ENCODE data around the gene NAA15.
"Not testable (repeated sequence)": the region's sequence is repeated elsewhere in the genome, so short reads cannot be mapped to it uniquely, and the experiment has no call there.

Gene NAA15

DNA sequence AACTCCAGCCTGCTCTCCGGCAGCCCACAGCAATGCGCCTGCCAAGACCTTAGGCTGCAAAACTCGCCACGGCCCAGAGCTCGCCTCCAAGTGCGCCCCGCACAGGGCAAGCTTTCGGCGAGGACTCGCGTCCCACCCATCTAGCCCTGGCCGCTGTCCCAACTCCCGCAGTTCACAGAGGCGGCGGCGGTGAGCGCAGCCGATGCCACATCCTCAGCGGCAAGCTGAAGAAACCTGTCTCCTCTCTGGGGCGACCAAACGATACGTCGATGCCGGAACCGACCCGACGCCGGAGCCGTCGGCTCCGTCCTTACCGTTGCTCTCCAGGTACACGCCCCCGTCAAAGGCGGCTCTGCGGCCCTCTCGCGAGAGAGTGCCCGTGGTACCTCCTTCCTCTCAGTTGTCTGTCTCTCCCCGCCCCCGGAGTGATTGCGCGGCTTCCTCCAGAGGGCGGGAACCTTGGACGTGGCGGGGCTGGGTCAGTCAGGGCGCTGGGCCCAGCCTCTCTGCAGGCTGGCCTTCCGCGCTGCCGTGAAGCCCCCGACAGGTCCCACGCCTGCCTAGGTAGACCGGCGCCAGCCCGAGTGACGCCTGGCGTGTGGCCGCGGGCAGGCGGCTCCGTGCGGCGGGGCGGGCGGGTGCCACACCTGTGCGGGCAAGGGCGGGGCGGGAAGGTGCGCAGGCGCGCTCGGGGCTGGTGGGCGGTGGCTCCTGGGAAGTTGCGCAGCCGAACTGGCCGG, 152.2 kb downstream of the NAA15 start:
- DNase-seq: peak; percentile 95

DNA sequence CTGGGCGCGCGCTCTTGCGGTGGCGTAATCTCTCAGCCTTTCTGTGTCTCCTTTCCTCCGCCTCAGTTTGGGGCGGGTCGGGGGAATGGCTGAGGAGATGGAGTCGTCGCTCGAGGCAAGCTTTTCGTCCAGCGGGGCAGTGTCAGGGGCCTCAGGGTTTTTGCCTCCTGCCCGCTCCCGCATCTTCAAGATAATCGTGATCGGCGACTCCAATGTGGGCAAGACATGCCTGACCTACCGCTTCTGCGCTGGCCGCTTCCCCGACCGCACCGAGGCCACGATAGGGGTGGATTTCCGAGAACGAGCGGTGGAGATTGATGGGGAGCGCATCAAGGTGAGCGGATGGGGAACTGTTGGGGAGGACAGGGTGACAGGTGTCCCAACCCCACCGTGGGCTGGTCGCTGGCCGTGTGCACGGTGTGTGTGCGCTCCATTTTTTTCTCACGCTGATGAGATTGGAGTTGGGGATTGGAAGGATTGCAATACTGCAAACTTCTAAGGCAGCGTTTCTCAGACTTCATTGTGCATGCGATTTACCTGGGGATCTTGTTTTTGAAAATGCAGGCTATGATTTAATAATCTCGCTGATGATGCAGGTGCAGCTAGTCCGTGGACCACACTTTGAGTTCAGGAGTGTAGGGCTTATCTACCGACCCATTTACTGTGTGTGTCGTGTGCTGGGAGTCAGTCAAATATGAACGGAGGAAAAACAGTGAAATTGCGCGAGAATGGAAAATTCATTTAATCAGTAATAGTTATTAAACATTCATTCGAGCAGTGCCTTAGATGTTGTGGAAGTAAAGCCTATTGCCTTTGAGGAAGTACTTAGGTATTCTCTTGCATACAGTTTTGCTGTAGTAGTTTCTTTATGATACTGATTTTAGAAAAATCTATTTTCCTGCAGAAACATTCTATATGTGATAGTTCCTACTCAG, 153.1 kb downstream of the NAA15 start, which contains the start of gene RAB33B:
Gene RAB33B, plus strand, starts transcription at position 11 of the 935 bp plus-strand sequence. Its CDS starts 75 bp downstream, at position 86.
- peak; percentile 10 for DNase-seq

DNA sequence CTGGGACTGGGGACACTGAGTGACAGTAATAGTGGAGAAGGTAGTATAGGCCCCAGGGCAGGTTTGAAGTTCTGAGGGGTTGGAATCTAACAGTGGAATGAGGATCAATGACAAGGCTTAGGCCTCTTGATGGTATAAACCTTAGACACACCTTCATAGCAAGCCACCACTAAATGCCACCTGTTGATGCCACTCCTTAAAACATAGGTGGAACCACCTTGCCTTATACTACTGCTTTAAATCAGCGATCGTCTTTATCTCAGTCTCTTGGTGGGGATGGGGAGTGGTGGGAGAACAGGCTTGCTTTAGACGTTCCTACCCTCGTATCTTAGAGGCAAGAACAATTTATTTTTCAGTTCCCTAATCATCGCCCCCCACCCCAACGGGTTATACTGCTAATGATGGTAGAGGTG, 153.8 kb downstream of the NAA15 start:
- no peak for DNase-seq

DNA sequence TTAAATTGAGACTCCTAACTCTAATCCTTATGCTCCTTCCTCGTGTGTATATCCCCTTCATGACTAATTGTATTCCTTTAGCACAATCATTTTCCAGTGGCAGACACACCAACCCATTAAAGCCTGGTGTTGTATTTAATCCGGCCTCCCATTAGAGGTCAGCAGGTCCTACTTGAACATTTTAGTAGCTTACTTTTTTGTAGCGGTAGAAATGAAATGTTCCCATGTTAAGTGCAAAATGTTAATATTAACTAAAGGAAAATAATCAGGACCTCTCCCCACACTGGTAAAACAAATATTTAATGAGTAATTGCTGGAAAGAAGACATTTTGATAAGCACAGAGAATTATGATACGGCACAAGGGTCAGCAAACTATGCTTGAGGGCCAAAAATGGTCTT, 156.0 kb downstream of the NAA15 start:
- DNase-seq: no peak

DNA sequence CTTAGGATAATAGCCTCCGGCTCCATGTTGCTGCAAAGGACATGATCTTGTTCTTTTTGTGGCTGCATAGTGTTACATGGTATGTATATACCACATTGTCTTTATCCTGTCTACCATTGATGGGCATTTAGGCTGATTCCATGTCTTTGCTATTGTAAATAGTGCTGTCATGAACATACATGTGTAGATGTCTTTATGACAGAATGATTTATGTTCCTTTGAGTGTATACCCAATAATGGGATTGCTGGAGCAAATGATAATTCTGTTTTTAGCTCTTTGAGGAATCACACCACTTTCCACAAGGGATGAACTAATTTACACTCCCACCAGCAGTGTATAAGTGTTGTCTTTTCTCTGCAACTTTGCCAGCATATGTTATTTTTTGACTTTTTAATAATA, 157.2 kb downstream of the NAA15 start:
- DNase-seq: no peak

DNA sequence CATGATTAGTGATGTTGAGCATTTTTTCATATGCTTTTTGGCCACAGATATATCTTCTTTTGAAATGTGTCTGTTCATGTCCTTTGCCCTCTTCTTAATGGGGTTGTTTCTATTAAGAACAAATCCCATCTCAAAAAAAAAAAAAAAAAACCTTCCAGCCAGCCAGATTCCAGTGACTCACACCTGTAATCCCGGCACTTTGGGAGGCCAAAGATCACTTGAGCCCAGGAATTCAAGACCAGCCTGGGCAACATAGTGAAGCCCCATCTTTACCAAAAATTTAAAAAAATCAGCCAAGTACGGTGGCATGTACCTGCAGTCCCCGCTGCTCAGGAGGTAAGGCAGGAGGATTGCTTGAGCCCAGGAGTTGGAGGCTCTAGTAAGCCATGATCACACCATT, 157.7 kb downstream of the NAA15 start:
- DNase-seq: no peak

DNA sequence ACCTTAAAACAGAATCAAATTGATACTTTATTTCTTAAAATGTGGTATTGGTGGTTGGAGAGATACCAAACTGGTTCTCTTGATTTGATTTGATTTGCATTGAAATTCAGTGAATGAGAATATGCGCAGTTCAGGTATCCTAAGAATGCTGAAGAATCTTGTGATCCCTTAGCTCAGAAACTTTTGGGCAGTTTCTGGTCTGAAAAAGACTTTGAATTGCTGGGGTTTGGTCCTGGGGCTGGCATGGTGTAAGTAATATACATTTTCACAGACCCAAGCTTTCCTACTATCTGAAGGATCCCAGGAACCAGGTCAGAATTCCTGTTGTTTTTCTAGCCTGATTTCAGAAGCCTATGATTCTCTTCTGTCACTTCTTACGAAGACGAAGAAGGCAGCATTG, 159.3 kb downstream of the NAA15 start:
- DNase-seq: no peak

DNA sequence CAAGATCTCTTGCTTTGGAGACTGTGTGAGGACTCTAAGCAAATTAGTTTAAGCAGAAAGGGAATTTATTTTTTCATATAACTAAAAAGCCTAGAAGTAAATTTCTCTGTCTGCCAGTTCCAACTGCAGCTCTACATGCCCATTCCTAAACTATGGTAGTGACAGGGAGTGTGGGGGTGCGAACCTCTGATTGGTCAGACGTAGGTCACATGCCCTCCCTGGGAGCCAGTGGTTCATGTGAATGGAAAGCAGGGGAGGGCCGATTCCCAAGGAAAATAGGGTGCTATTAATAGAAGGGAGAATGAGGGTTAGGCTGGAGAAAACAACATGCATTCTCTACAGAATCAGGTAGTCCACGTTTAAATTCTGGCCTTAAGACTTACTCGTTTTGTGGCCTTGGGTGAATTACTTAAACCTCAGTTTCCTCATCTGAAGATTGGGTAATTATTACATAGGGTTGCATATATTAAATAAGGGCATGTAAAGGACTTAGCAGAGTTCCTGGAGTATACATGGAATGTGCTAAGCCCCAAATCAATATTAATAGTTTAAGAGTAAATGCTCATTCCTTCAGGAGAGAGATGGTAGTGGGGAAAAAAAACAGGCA, 159.8 kb downstream of the NAA15 start:
- DNase-seq: no peak

DNA sequence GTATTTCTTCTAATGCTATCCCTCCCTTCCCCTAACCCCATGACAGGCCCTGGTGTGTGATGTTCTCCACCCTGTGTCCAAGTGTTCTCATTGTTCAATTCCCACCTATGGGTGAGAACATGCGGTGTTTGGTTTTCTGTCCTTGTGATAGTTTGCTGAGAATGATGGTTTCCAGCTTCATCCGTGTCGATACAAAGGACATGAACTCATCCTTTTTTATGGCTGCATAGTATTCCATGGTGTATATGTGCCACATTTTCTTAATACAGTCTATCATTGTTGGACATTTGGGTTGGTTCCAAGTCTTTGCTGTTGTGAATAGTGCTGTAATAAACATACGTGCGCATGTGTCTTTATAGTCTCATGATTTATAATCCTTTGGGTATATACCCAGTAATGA, 163.2 kb downstream of the NAA15 start:
- DNase-seq: not testable (repeated sequence)

DNA sequence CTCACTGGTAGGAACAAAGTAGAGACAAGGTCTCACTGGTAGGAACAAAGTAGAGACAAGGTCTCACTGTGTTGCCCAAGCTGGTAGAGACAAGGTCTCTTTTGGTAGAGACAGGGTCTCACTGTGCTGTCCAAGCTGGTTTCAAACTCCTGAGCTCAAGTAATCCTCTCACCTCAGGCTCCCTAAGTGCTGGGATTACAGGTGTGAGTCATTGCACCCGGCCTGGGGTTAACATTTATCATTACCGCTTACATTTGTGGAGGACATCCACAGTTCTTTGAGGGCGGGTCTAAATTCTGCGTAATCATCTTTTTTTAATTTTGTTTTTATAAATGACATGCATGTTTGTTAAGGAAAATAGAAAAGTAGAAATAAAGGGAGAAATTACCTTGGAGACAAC, 164.6 kb downstream of the NAA15 start:
- no peak for DNase-seq

DNA sequence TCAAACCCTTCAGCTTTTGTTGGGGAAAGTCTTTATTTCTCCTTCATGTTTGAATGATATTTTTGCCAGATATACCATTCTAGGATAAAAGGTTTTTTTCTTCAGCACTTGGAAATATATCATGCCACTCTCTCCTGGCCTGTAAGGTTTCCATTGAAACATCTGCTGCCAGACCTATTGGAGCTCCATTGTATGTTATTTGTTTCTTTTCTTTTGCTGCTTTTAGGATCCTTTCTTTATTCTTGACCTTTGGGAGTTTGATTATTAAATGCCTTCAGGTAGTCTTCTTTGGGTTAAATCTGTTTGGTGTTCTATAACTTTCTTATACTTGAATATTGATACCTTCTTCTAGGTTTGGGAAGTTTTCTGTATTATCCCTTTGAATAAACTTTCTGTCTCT, 167.5 kb downstream of the NAA15 start:
- not testable (repeated sequence) for DNase-seq

DNA sequence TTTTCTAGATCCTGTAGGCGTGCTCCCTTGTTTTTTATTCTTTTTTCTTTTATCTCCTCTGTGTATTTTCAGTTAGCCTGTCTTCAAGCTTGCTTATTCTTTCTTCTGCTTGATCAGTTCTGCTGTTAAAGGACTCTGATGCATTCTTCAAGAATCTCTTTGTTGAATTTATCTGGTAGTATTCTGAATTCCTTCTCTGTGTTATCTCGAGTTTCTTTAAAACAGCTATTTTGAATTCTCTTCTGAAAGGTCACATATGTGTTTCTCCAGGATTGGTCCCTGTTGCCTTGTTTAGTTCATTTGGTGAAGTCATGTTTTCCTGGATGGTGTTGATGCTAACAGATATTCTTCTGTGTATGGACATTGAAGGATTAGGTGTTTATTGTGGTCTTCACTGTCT, 167.9 kb downstream of the NAA15 start:
- no peak for DNase-seq
